Left lung (tissue), 10 donors: ENCODE measurements around the gene PPP4C. TPM values are rescaled to one million over a fixed set of nuclear protein-coding genes. Genes with fewer than 3 reads are reported as not detected.

ENCODE experiments used
- ATAC-seq: fragments of 200-7000 bp; cut with Tn5 transposase; one replicate; pipeline ENCODE4 v1.9.1; 2020; ENCODE audit warnings: moderate library complexity
- DNase-seq, 4 donors: peaks; one replicate each; pipeline ENCODE4 v3.0.0-alpha.2; 2013 to 2020
- H3K27ac ChIP-seq, 2 donors: fragments of 200-600 bp; sonication (generic) in 1 of 2; one replicate each; pipeline versions ENCODE4 v1.5.0 to v1.8.0; 2020 to 2021
- H3K27me3 ChIP-seq, 2 donors: fragments of 200-600 bp; sonication (generic) in 1 of 2; one replicate each; pipeline versions ENCODE4 v1.5.0 to v1.8.0; 2020 to 2021
- H3K36me3 ChIP-seq, 2 donors: fragments of 200-600 bp; sonication (generic) in 1 of 2; one replicate each; pipeline versions ENCODE4 v1.5.0 to v1.8.0; 2020 to 2021
- H3K4me1 ChIP-seq, 2 donors: fragments of 200-600 bp; one replicate each; pipeline ENCODE4 v1.8.0; 2021
- H3K4me3 ChIP-seq, 2 donors: fragments of 200-600 bp; sonication (generic) in 1 of 2; one replicate each; pipeline versions ENCODE4 v1.5.0 to v1.8.0; 2020 to 2021; ENCODE audit warnings: mild to moderate bottlenecking in 1 of 2
- H3K9me3 ChIP-seq, 2 donors: fragments of 200-600 bp; sonication (generic) in 1 of 2; one replicate each; pipeline versions ENCODE4 v1.5.0 to v1.8.0; 2020 to 2021
- intact Hi-C, 2 donors: fragments of 100-400 bp; cut with DNase I; formaldehyde crosslinking; loops; one replicate each; pipeline versions ENCODE4 v1.11.2 to v1.14.2; 2022
- polyA plus RNA-seq, 6 donors: library from polyadenylated mRNA; unstranded; fragments of 120-200 nt; gene quantifications; one replicate each; pipeline ENCODE4 v1.2.1, GENCODE V29; 2013; ENCODE audit not compliant: insufficient read length in 6 of 6
- total RNA-seq, 2 donors: library from RNA; stranded (reverse); fragmentation: NEBNext Ultra II Directional; extraction: Animal tissue kit (Norgen Biotek cat#: 25700); gene quantifications; one replicate each; pipeline ENCODE4 v1.2.1, GENCODE V29; 2021
- TF ChIP-seq, protein P1 (sequence below), 2 donors: fragments of 200-600 bp; sonication (generic) in 1 of 2; IDR thresholded peaks; one replicate each; pipeline versions ENCODE4 v1.5.0 to v1.8.0; 2021; ENCODE audit warnings: antibody characterized with exemption in 2 of 2
- donor health status: DM: no; HTN: yes; CAD: no.
- donor health status: DM: no; HTN: no; CAD: no.

PPP4C gene
- total and polyA plus RNA-seq, 8 donors: 62.0 to 89.8 (median 76.9) TPM

DNA sequence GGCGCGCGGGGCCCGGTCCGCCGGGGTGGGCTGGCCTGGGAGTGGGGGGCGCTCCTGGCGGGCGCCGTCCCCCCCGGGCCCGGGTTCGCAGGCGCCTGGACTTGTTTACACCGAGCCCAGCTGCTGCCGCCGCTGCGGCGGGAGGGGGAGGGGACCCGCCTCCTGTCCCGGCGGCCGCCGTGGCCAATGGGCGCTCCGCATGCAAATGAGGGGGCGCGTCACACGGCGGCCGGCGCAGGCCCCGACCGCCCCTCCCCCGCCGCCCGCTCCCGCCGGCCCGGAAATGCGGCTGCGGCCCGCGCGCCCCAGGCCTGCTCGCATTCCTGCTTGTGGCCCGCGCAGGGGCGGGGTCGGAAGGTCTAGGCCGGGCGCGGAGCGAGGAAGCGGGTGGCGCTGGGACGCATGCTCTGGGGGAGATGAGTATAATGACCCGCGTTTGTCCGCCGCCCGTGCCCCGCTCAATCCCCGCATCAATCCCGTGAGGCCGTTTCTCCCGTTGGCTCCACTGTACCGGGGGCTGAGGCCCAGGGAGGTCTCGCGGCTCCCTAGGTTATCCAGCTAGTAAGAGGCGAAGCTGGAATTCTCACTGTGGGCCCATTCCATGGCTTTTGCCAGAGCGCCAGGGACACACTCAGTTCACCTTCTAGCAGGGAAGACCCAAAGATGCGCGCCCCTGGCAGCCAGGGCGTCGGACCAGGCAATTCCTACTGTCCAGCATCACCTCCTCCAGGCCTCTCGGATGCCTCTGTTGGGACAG, 20.5 kb downstream of the PPP4C start, which contains the start of gene YPEL3:
Gene YPEL3 (minus strand): TSS at position 109 of the 757 bp plus-strand sequence. CDS start 731 bp downstream, outside the sequence.
- DNase-seq: peak; percentile 77 to 98 (median 94)
- H3K9me3 ChIP-seq: peaks cover 4 to 35% of the 10 kb centered on the region in 2 donors
- peak; percentile 61 for ATAC-seq
- peaks cover 22 to 49% of the 10 kb centered on the region in 2 donors for H3K4me1 ChIP-seq
- H3K4me3 ChIP-seq: peak within 1 kb of the TSS; percentile 63 to 73
- TF ChIP-seq, protein P1, sequence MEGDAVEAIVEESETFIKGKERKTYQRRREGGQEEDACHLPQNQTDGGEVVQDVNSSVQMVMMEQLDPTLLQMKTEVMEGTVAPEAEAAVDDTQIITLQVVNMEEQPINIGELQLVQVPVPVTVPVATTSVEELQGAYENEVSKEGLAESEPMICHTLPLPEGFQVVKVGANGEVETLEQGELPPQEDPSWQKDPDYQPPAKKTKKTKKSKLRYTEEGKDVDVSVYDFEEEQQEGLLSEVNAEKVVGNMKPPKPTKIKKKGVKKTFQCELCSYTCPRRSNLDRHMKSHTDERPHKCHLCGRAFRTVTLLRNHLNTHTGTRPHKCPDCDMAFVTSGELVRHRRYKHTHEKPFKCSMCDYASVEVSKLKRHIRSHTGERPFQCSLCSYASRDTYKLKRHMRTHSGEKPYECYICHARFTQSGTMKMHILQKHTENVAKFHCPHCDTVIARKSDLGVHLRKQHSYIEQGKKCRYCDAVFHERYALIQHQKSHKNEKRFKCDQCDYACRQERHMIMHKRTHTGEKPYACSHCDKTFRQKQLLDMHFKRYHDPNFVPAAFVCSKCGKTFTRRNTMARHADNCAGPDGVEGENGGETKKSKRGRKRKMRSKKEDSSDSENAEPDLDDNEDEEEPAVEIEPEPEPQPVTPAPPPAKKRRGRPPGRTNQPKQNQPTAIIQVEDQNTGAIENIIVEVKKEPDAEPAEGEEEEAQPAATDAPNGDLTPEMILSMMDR (IDR thresholded peaks at IDR 0.05): no peak
- peak within 1 kb of the TSS; percentile 90 to 98 for H3K27ac ChIP-seq
- peaks cover 0 to 14% of the 10 kb centered on the region in 2 donors for H3K36me3 ChIP-seq
- intact Hi-C loops: no loop called here
- no peaks in the 10 kb centered on the region for H3K27me3 ChIP-seq

DNA sequence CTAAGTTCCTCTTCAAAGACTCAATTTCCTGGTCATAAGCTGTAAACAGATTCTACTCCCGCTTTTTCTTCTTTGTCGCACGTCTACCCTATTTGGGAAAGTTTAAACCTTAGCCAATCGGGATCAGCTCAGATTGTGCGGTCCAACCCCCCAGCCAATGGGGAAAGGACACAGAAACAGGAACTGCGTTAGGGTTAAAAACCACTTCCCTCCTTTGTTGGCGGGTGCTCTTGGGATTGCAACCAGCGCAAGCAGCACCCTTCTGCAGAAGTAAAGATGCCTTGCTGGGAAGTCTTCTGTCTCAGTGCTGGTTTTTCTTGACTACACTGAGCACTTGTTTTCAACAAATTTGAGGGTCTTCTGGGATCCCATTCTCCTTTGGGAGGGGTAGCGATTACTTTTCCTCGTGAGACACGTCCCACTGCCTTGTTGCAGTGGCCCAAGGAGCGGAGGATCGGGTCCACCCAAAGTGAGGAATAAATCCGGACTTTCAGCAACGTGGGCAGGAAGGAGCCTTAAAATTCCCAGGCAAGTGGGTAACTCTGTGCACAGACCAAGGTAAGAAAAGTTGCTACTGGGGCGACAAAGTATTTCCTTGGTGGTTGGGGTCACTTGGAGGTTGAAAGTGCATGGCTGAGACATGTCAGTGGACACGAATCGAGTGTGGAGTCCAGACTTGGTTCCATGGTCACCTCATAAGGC, 21.2 kb downstream of the PPP4C start:
- no peaks in the 10 kb centered on the region for H3K27me3 ChIP-seq
- intact Hi-C loops: no loop called here
- TF ChIP-seq, protein P1 (IDR thresholded peaks at IDR 0.05): peak in 1 of 2 donors; percentile 10
- peak in 1 of 4 donors; percentile 34 for DNase-seq
- H3K36me3 ChIP-seq: peaks cover 0 to 14% of the 10 kb centered on the region in 2 donors
- no peak for ATAC-seq
- peak overlapping the region; percentile 90 to 98 for H3K27ac ChIP-seq
- peaks cover 18 to 46% of the 10 kb centered on the region in 2 donors for H3K4me1 ChIP-seq
- peaks cover 4 to 39% of the 10 kb centered on the region in 2 donors for H3K9me3 ChIP-seq
- H3K4me3 ChIP-seq: peak overlapping the region in 1 of 2 donors; percentile 73

DNA sequence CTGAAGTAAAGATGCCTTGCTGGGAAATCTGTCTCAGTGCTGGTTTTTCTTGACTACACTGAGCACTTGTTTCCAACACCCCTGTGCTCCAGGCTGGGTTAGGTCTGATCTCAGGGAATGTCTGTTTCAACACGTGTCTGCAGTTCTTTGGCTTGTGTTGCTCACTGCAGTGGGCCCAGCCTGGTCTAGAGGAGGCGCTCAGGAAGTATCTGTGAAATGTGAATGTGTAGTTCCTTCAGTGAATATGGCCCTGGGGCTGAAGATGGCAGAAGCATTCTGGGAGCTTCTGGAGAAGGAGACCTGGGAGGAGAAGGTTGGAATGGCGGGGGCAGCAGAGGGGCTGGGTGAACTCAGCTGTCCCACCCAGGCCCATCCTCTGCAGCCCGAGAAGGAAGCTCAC, 28.3 kb downstream of the PPP4C start:
- H3K27ac ChIP-seq: no peak overlapping the region
- ATAC-seq: peak; percentile 20
- intact Hi-C loops: no loop called here

DNA sequence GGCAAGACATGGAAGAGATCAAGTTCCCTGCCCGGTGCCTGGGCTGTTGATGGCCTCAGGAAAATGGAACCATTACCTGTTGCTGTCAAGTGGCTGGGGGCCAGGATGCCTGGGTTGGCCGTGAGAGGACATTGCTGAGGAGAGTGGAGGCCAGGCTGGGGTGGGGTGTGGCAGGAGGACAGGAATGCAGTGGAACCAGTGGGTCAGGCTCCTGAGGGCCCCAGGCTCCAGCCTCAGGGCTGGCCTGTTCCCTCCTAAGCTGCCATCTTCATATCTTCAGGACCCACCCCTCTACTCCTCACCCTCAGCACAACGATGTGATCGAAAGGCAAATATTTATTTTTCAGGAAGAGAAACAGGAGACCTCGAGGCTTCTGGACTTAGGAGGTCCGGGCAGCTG, 28.7 kb downstream of the PPP4C start:
- peaks cover 0 to 9% of the 10 kb centered on the region in 2 donors for H3K9me3 ChIP-seq
- TF ChIP-seq, protein P1 (IDR thresholded peaks at IDR 0.05): no peak
- intact Hi-C loops: no loop called here
- no peaks in the 10 kb centered on the region for H3K4me1 ChIP-seq
- peaks cover 0 to 54% of the 10 kb centered on the region in 2 donors for H3K36me3 ChIP-seq
- no peak overlapping the region for H3K4me3 ChIP-seq
- H3K27ac ChIP-seq: no peak overlapping the region
- ATAC-seq: peak; percentile 96
- H3K27me3 ChIP-seq: no peaks in the 10 kb centered on the region
- peak in 3 of 4 donors; percentile 49 to 81 (median 62) for DNase-seq

More for the DNA sequence above, 28.3 kb downstream of the PPP4C start:
- no peaks in the 10 kb centered on the region for H3K27me3 ChIP-seq
- peaks cover 0 to 13% of the 10 kb centered on the region in 2 donors for H3K9me3 ChIP-seq
- TF ChIP-seq, protein P1 (IDR thresholded peaks at IDR 0.05): no peak
- H3K4me3 ChIP-seq: no peak overlapping the region
- H3K36me3 ChIP-seq: peaks cover 0 to 50% of the 10 kb centered on the region in 2 donors
- no peak for DNase-seq
- H3K4me1 ChIP-seq: no peaks in the 10 kb centered on the region
